OCI-LY1 (cell line): ENCODE data around the gene SCML2.

Experiments used
- H2AFZ ChIP-seq: fragments of 200-600 bp; sonication (generic), shearing (Covaris generic); 2 replicates; pipeline ENCODE4 v1.6.0; 2014; ENCODE audit warnings: antibody characterized with exemption, mild to moderate bottlenecking, low read length
- H3F3A ChIP-seq: fragments of 200-600 bp; sonication (generic), shearing (Covaris generic); 2 replicates; pipeline ENCODE4 v1.6.0; 2014; ENCODE audit warnings: mild to moderate bottlenecking, antibody characterized with exemption, low read length, moderate library complexity; ENCODE audit not compliant: insufficient read depth
- H3K27ac ChIP-seq: fragments of 200-600 bp; sonication (generic); 2 replicates; pipeline ENCODE4 v1.5.1; 2014; ENCODE audit warnings: low read length, mixed run types, mild to moderate bottlenecking, low read depth; ENCODE audit not compliant: poor library complexity, severe bottlenecking
- H3K27me3 ChIP-seq: fragments of 200-600 bp; sonication (generic); 2 replicates; pipeline ENCODE4 v1.6.0; 2014; ENCODE audit warnings: antibody characterized with exemption, mild to moderate bottlenecking, low read length, moderate library complexity; ENCODE audit not compliant: insufficient read depth
- H3K36me3 ChIP-seq: fragments of 200-600 bp; sonication (generic); 2 replicates; pipeline ENCODE4 v1.6.1; 2014; ENCODE audit warnings: mild to moderate bottlenecking, antibody characterized with exemption, low read length, moderate library complexity, mixed read lengths; ENCODE audit not compliant: insufficient read depth
- H3K4me1 ChIP-seq: fragments of 200-600 bp; sonication (generic); 2 replicates; pipeline ENCODE4 v1.5.1; 2014; ENCODE audit warnings: mild to moderate bottlenecking, low read length, moderate library complexity; ENCODE audit not compliant: insufficient read depth, severe bottlenecking
- H3K4me2 ChIP-seq: fragments of 200-600 bp; sonication (generic), shearing (Covaris generic); 2 replicates; pipeline ENCODE4 v1.6.1; 2014; ENCODE audit warnings: low read length
- H3K4me3 ChIP-seq: fragments of 200-600 bp; sonication (generic); 2 replicates; pipeline ENCODE4 v1.5.1; 2014; ENCODE audit warnings: low read length, low read depth, mild to moderate bottlenecking, mixed read lengths; ENCODE audit not compliant: poor library complexity, severe bottlenecking
- H3K79me2 ChIP-seq: fragments of 200-600 bp; shearing (Covaris generic); 2 replicates; pipeline ENCODE4 v1.6.1; 2016; ENCODE audit warnings: mixed run types, low read length, mixed read lengths; ENCODE audit not compliant: insufficient read depth
- H3K9ac ChIP-seq: fragments of 200-600 bp; sonication (generic), shearing (Covaris generic); 2 replicates; pipeline ENCODE4 v1.6.1; 2014; ENCODE audit warnings: mild to moderate bottlenecking, low read length, mixed read lengths
- H3K9me2 ChIP-seq: fragments of 200-600 bp; sonication (generic), shearing (Covaris generic); 2 replicates; pipeline ENCODE4 v1.6.1; 2014; ENCODE audit warnings: low read depth, mild to moderate bottlenecking, low read length, mixed read lengths
- H3K9me3 ChIP-seq: fragments of 200-600 bp; shearing (Covaris generic); 2 replicates; pipeline ENCODE4 v1.6.1; 2014; ENCODE audit warnings: low read length, mixed read lengths
- H4K20me1 ChIP-seq: fragments of 200-600 bp; sonication (generic), shearing (Covaris generic); 2 replicates; pipeline ENCODE4 v1.6.0; 2016; ENCODE audit warnings: mild to moderate bottlenecking, low read length; ENCODE audit not compliant: insufficient read depth
- CTCF ChIP-seq: fragments of 200-600 bp; sonication (generic), shearing (Covaris generic); IDR thresholded peaks from 2 replicates; pipeline ENCODE4 v1.5.1; 2017; ENCODE audit warnings: mild to moderate bottlenecking, antibody characterized with exemption, low read length, moderate library complexity, mixed read lengths
- EZH2 ChIP-seq: fragments of 200-600 bp; sonication (generic), shearing (Covaris generic); IDR thresholded peaks from 2 replicates; pipeline ENCODE4 v1.8.0; 2017; ENCODE audit warnings: borderline replicate concordance, mixed run types, mild to moderate bottlenecking, antibody characterized with exemption, low read length, moderate library complexity, mixed read lengths

SCML2 gene

GRCh38 chrX:18290200-18290599 is 64.3 kb downstream of the SCML2 start:
- no peaks in the 10 kb centered on the region for H3K9me3 ChIP-seq
- H3F3A ChIP-seq: no peaks in the 10 kb centered on the region
- H3K79me2 ChIP-seq: no peaks in the 10 kb centered on the region
- TF ChIP-seq CTCF (no peak), EZH2 (no peak)
- no peak overlapping the region for H3K27ac ChIP-seq
- H3K9ac ChIP-seq: no peak overlapping the region
- no peaks in the 10 kb centered on the region for H3K4me1 ChIP-seq
- H2AFZ ChIP-seq: no peak overlapping the region
- H3K27me3 ChIP-seq: no peaks in the 10 kb centered on the region
- H3K36me3 ChIP-seq: no peaks in the 10 kb centered on the region
- H3K9me2 ChIP-seq: no peaks in the 10 kb centered on the region
- no peaks in the 10 kb centered on the region for H4K20me1 ChIP-seq
- H3K4me3 ChIP-seq: no peak overlapping the region
- H3K4me2 ChIP-seq: no peak overlapping the region

- Histone ChIP-seq H3K4me3 (no peak overlapping the region), H3K27ac (no peak overlapping the region), H3K9me3 (no peaks in the 10 kb centered on the region), H2AFZ (no peak overlapping the region), H3K27me3 (no peaks in the 10 kb centered on the region), H3K36me3 (no peaks in the 10 kb centered on the region), H3K9ac (no peak overlapping the region), H3K9me2 (no peaks in the 10 kb centered on the region), H4K20me1 (no peaks in the 10 kb centered on the region), H3F3A (no peaks in the 10 kb centered on the region), H3K79me2 (no peaks in the 10 kb centered on the region), H3K4me1 (no peaks in the 10 kb centered on the region), H3K4me2 (no peak overlapping the region)
- TF ChIP-seq CTCF: no peak
- TF ChIP-seq EZH2: no peak
Observed at GRCh38 chrX:18288716-18289115, 65.8 kb downstream of the SCML2 start.

GRCh38 chrX:18286322-18286831 is 68.1 kb downstream of the SCML2 start:
- Histone ChIP-seq H3F3A (no peaks in the 10 kb centered on the region), H3K4me1 (no peaks in the 10 kb centered on the region), H3K27me3 (no peaks in the 10 kb centered on the region), H3K9me3 (no peaks in the 10 kb centered on the region), H3K9me2 (no peaks in the 10 kb centered on the region), H2AFZ (no peak overlapping the region), H3K4me2 (no peak overlapping the region), H3K36me3 (no peaks in the 10 kb centered on the region), H3K4me3 (no peak overlapping the region), H3K9ac (no peak overlapping the region), H3K27ac (no peak overlapping the region), H3K79me2 (no peaks in the 10 kb centered on the region), H4K20me1 (no peaks in the 10 kb centered on the region)
- TF ChIP-seq EZH2 (no peak), CTCF (no peak)
